ENCODE results near the gene SERHL2.
"Not testable (repeated sequence)": the region's sequence is repeated elsewhere in the genome, so short reads cannot be mapped to it uniquely, and the experiment has no call there.

- TF ChIP-seq POLR2A (IDR thresholded peaks at IDR 0.05; ENCODE audit: low read depth, low read length); TAF1 (IDR thresholded peaks at IDR 0.05; ENCODE audit: borderline replicate concordance, low read depth, low read length); POLR2AphosphoS5 (IDR thresholded peaks at IDR 0.05; ENCODE audit: low read depth, low read length): not testable (repeated sequence)
Observed at GRCh38 chr22:42515304-42515703, 38.5 kb upstream of the SERHL2 start.
